Adrenal gland (tissue), 5 donors: ENCODE data around the gene H6PD.

Experiments
- CTCF ChIP-seq, 6 experiments: fragments of 450-650 bp in 4 of 6; fragments of 200-600 bp in 2 of 6; sonication (generic) in 1 of 6; IDR thresholded peaks; 1 replicate in 5 of 6; 2 replicates in 1 of 6; pipeline versions ENCODE4 v1.5.1 to v1.8.0; 2016 to 2021; ENCODE audit warnings: antibody characterized with exemption in 6 of 6, mild to moderate bottlenecking in 2 of 6, moderate library complexity in 1 of 6
- POLR2A ChIP-seq, 2 donors: fragments of 450-650 bp; IDR thresholded peaks; one replicate each; pipeline ENCODE4 v1.6.1; 2017; ENCODE audit warnings: antibody characterized with exemption in 2 of 2, mild to moderate bottlenecking in 2 of 2, moderate library complexity in 1 of 2
- donor health status: DM: no; HTN: no; CAD: no.

- TF ChIP-seq CTCF (IDR thresholded peaks at IDR 0.05) (no peak), POLR2A (IDR thresholded peaks at IDR 0.05) (no peak)
These were observed 61.3 kb downstream of the H6PD start for GRCh38 chr1:9295884-9296283.
